Esophagus muscularis mucosa (tissue), 3 donors: Measurements from ENCODE around the gene SIGLEC12.

Source experiments
- CTCF ChIP-seq, 3 experiments: fragments of 200-600 bp in 2 of 3; fragments of 450-650 bp in 1 of 3; sonication (generic) in 2 of 3; IDR thresholded peaks; one replicate each; pipeline ENCODE4 v1.5.1; 2017 to 2019; ENCODE audit warnings: antibody characterized with exemption in 3 of 3, mild to moderate bottlenecking in 2 of 3, moderate library complexity in 1 of 3
- EP300 ChIP-seq: sonication (generic); formaldehyde crosslinking; IDR thresholded peaks from one replicate; pipeline ENCODE4 v1.6.1; 2017; ENCODE audit warnings: antibody characterized with exemption

DNA sequence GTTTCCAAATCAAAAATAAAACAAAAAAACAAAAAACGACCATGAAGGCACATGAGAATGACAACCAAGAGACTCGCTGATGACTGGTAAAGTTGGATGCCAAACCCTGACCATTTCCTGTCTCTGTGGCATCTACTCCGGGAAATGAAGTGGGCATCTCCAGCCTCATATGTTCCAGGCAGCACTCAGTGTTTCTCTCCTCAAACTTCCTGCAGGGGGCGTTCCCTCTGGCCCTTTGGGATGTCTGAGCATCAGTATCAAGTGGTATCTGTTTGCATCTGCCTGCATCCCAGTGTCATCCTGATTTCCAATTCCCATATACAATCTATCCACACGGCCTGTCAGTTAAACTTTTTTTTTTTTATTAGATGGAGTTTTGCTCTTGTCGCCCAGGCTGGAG lies 9.8 kb upstream of the SIGLEC12 start:
- TF ChIP-seq CTCF (IDR thresholded peaks at IDR 0.05): no peak
- TF ChIP-seq EP300: no peak
